ENCODE data around the gene SERINC5.
"Not testable (repeated sequence)": the region's sequence is repeated elsewhere in the genome, so short reads cannot be mapped to it uniquely, and the experiment has no call there.

The SERINC5 gene

DNA sequence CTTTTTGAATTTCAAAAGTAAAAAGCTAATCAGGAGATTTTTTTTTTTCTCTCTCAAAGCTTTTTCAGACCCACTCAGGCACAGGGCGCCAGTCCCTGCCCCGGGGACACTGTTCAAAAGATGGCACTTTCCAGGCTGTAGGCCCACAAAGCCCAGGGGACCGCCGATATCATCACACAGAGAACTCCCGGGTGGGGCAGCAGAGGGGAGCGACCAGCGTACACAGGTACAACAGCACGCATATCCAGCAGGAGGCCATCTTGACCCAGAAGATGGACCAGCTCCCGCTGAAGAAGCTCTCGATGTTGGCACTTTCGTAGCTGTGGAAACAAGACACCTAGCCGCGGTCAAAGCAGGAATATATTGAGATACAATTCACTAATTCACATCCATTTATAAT, 112.4 kb downstream of the SERINC5 start:
- in situ Hi-C loops (cut with MboI; ENCODE audit: low sequenced_read_pairs): no loop called here

DNA sequence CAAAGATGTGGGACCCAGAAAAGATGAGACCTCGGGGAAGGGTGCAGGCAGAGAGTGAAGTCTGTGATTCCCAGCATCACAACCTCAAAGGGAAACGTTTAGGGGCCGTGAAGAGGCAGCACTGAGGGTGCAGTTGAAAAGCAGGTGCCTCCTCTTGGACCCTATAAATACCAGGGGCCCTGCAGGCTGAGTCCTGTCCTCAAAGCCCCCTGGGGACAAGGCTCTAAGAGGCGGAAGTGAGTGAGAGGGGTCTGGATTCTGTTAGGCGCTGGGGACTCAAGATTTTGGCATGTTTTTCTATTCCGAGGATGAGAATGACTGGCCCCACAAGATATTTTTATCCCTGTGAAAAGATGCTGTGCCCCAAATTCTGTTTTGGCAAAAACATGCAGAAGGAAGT, 112.9 kb downstream of the SERINC5 start:
- in situ Hi-C loops (cut with MboI; ENCODE audit: low sequenced_read_pairs): no loop called here

GRCh38 chr5:80141681-80142080, 114.2 kb downstream of the SERINC5 start:
- in situ Hi-C loops (cut with MboI; ENCODE audit: low sequenced_read_pairs): no loop called here

- in situ Hi-C loops (cut with MboI; ENCODE audit: low sequenced_read_pairs): no loop called here
Observed at GRCh38 chr5:80141147-80141671, 114.6 kb downstream of the SERINC5 start.

- in situ Hi-C loops (cut with MboI; ENCODE audit: low sequenced_read_pairs): no loop called here
Observed at GRCh38 chr5:80140496-80140895, 115.4 kb downstream of the SERINC5 start.

GRCh38 chr5:80139466-80139972, 116.3 kb downstream of the SERINC5 start:
- in situ Hi-C loops (cut with MboI; ENCODE audit: low sequenced_read_pairs): no loop called here

- in situ Hi-C loops (cut with MboI; ENCODE audit: low sequenced_read_pairs): no loop called here
Observed at GRCh38 chr5:80138486-80138885, 117.4 kb downstream of the SERINC5 start.

GRCh38 chr5:80136798-80137197, 119.0 kb downstream of the SERINC5 start:
- in situ Hi-C loops (cut with MboI; ENCODE audit: low sequenced_read_pairs): not testable (repeated sequence)

DNA sequence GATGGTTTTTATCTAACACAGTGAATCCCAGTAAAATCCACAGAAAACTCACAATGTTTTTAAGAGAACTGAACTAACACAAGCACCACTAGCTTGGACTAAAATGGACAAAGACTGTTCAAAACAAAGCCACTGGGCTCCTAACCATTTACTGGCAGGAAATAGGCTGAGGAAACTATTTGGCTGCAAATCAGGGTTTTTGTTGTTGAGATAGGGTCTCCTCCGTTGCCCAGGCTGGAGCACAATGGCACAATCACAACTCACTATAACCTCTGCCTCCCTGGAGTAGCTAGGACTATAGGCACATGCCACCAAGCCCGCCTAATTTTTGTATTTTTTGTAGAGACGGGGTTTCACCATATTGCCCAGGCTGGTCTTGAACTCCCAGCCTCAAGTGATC, 121.0 kb downstream of the SERINC5 start:
- in situ Hi-C loops (cut with MboI; ENCODE audit: low sequenced_read_pairs): no loop called here

GRCh38 chr5:80129146-80129545, 126.7 kb downstream of the SERINC5 start:
- in situ Hi-C loops (cut with MboI; ENCODE audit: low sequenced_read_pairs): no loop called here

DNA sequence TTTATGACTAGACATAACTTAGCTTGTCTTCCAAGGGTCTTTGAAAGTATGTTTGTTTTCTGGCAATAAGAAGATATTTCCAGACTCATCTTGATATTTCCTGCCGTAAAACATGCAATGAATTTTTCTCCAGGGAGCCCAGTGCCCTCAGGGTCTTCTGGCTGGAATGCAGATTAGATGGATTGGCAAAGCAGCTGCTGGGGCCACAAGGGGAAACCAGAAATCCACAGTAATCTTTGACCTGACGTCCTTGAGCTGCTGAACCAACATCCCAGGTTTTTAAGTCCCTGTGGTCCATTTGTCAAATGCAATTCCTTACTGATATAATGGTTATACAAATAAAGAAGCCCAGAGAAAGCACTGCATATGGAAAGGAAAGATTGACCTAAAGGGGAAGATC, 127.7 kb downstream of the SERINC5 start:
- in situ Hi-C loops (cut with MboI; ENCODE audit: low sequenced_read_pairs): no loop called here

DNA sequence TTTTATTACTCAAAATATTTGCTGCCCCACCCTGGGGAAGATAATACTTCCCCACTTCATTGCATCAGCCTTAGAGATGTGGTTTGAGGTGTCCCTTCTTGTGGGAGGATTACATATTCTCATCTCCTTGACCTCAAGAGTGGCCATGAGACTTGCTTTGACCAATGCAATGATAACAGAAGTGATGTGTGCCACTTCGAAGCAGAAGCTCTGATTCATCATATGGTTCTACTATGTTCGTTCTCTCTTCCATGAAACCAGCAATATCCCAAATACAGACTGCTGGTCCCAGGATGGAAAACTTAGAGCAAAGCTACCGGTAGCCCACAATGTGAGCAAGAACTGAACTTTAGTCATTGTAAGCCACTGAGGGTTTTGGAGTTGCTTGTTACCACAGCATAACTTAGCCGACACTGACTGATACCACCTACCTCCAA, 128.7 kb downstream of the SERINC5 start:
- in situ Hi-C loops (cut with MboI; ENCODE audit: low sequenced_read_pairs): no loop called here

GRCh38 chr5:80125962-80126480, 129.8 kb downstream of the SERINC5 start:
- in situ Hi-C loops (cut with MboI; ENCODE audit: low sequenced_read_pairs): no loop called here

GRCh38 chr5:80125022-80125961, 130.6 kb downstream of the SERINC5 start:
- in situ Hi-C loops (cut with MboI; ENCODE audit: low sequenced_read_pairs): no loop called here

DNA sequence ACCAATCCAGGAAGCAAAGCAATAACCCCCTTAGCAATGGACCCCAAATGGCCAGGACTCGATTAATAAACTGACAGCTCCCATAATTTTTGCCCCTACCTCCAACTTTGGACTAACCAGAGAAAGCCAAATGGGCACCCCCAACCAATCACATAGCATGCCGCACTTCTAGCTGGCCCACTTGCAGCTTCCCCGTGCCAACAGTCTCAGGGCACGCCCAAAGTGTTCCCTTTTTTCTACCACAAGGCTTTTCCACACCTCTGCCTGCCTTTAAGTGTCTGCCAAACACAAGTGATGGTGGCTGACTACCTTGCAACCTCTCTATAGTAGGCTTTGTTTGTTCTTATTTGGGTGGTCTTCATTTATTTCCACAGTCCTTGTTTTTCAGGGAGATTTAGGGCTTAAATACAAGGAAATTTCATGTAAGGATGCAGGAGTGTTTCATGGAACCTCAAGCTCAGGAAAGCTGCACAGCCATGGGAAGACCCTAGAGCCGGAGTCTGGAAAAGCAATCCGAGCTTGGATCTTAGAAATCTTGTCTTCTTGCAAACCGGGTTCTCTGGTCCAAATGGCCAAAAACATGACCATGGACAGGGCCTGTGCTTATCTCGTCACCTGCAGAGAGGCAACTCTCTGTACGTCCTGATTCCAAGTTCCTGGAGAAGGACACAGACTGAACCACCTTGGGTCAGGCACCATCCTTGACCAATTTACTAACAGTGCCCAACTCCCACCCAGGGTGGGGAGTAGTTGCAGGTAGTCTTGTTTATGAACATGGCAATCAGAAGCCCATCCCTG, 131.5 kb downstream of the SERINC5 start:
- in situ Hi-C loops (cut with MboI; ENCODE audit: low sequenced_read_pairs): no loop called here

DNA sequence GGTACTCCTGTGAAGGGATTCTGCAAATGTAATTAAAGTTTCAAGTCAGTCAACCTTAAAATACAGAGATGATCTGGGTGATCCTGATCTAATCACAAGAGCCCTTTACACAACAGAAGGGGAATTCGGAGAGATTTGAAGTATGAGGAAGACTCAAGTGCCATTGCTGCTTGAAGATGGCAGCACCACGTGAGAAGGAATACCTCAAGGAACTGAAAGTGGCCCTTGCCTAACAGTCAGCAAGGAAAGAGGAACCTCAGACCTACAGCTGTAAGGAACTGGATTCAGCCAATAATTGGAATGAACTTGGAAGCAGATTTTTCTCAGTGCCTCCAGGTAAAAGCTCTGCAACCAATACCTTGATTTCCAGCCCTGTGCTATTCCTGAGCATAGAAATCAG, 133.3 kb downstream of the SERINC5 start:
- in situ Hi-C loops (cut with MboI; ENCODE audit: low sequenced_read_pairs): no loop called here

DNA sequence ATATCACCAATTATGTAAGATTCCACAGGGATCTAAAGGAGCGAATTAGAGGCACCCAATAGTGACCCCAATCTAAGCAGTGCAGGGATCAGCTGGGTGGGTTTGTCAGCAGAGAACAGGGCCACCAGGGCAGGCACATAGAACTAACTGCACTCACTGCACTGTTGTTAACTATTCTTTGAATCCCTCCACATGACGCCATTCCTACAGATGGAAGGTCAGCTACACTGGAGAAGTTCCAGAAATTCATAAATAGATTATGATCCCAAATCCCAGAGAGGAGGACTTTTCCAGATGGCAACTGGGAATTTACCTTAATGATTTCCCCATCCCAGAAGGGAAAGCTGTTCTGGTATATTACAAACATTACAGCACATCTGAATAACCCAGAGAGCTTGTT, 136.5 kb downstream of the SERINC5 start:
- in situ Hi-C loops (cut with MboI; ENCODE audit: low sequenced_read_pairs): no loop called here

DNA sequence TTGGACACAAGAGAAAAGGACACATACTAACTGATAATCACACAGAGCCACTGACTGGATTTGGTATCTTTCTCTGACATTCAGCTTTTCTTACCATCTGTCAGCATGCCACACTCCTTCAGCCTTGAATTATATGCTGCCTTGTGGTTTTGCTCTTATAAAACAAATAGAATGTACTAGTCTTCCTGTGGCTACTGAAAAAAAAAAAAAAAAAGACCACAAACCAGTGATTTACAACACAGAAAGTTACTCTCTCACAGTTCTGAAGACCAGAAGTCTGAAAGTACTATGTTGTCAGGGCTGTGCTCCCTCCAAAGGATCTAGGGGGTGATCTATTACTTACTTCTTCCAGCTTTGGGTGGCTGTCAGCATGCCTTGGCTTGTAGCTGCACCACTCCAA, 138.4 kb downstream of the SERINC5 start:
- in situ Hi-C loops (cut with MboI; ENCODE audit: low sequenced_read_pairs): no loop called here

GRCh38 chr5:80116465-80116864, 139.4 kb downstream of the SERINC5 start:
- in situ Hi-C loops (cut with MboI; ENCODE audit: low sequenced_read_pairs): no loop called here

- in situ Hi-C loops (cut with MboI; ENCODE audit: low sequenced_read_pairs): no loop called here
Observed at GRCh38 chr5:80116000-80116399, 139.8 kb downstream of the SERINC5 start.

- in situ Hi-C loops (cut with MboI; ENCODE audit: low sequenced_read_pairs): no loop called here
Observed at GRCh38 chr5:80114860-80115259, 141.0 kb downstream of the SERINC5 start.

Data from HL-60/S4 treated with phorbol 12-myristate 13-acetate at 8.2 ng/mL for 4 days and 3 days (cell line).